NB4 (cell line): Measurements from ENCODE around the gene WTIP.

Source experiments
- MAX ChIP-seq: IDR thresholded peaks from 2 replicates; pipeline ENCODE4 v1.6.1; 2011; ENCODE audit warnings: low read depth, low read length
- MYC ChIP-seq: IDR thresholded peaks from 2 replicates; pipeline ENCODE4 v1.6.1; 2011; ENCODE audit warnings: low read depth, low read length
- TF ChIP-seq, protein P1 (sequence below): IDR thresholded peaks from one replicate; pipeline ENCODE4 v1.5.1; 2012; ENCODE audit warnings: low read depth, low read length

GRCh38 chr19:34481861-34482379 lies 362 bp downstream of the WTIP start:
- TF ChIP-seq MAX (no peak), MYC (no peak)
- TF ChIP-seq, protein P1, sequence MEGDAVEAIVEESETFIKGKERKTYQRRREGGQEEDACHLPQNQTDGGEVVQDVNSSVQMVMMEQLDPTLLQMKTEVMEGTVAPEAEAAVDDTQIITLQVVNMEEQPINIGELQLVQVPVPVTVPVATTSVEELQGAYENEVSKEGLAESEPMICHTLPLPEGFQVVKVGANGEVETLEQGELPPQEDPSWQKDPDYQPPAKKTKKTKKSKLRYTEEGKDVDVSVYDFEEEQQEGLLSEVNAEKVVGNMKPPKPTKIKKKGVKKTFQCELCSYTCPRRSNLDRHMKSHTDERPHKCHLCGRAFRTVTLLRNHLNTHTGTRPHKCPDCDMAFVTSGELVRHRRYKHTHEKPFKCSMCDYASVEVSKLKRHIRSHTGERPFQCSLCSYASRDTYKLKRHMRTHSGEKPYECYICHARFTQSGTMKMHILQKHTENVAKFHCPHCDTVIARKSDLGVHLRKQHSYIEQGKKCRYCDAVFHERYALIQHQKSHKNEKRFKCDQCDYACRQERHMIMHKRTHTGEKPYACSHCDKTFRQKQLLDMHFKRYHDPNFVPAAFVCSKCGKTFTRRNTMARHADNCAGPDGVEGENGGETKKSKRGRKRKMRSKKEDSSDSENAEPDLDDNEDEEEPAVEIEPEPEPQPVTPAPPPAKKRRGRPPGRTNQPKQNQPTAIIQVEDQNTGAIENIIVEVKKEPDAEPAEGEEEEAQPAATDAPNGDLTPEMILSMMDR, result no peak
